ENCODE measurements around the gene KLHDC8B. TPM values are rescaled to one million over a fixed set of nuclear protein-coding genes. Genes with fewer than 3 reads are reported as not detected.

Gene KLHDC8B
- total RNA-seq (1 to 10 TPM; 2.0 to 7.3 (median 4.7) TPM), total RNA-seq (0.19 to 6.6 (median 2.8) reads per million in 29 experiments)
- total RNA-seq (2013) = 3.1 TPM

DNA sequence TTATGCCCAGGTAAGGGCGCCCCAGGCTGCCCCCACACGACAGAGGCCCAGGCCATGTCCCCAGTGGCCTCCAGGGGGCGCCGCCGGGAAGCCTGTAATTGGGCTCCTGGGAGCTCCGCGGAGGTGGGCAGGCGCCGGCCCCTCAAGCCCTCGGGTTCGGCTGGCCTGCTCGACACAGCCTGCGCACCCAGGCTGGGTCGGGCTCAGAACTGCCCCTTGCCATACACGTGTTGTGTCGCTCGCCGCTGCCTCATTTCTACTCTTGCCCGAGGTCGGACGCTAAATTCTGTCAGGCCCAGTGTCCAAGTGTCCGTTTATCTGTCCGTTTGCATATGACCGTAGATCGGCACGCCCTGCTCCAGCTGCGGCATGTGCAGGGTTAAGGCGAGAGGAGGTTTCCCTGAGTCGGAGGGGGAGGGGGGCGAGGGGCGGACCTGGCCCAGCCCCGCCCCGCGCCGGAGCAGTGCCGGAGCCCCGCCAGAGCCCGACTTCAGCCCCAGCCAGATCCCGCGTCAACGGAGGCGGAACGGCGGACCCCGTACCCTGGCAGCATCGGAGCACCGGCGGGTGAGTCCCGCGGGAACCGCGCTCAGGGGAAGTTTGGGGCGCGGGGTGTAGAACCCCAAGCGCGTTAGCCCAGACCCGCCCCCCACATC lies at the start of gene KLHDC8B:
Gene KLHDC8B (plus strand): TSS at position 480 of the 656 bp plus-strand sequence. CDS start 1,172 bp downstream, outside the sequence.
- H3K4me1 Mint-ChIP-seq = peaks cover 24 to 31% (median 24%) of the 10 kb centered on the region in 3 donors
- WGBS (ENCODE audit: insufficient coverage) = 4% methylated on average over 56 of the region's 57 CpGs
- peak within 1 kb of the TSS; percentile 84 to 87 (median 86) for H3K4me3 Mint-ChIP-seq
- H3K36me3 Mint-ChIP-seq = no peaks in the 10 kb centered on the region
- Histone ChIP-seq H3K4me1 (ENCODE audit: control insufficient read depth in 1 of 2, extremely low read depth in 1 of 2, insufficient read depth in 2 of 2, low read length in 2 of 2) (peaks cover 7 to 37% of the 10 kb centered on the region in 2 experiments), H3K4me3 (ENCODE audit: control insufficient read depth in 1 of 2, extremely low read depth in 1 of 2, low read length in 1 of 2) (peak within 1 kb of the TSS; percentile 83 to 87), H3K36me3 (ENCODE audit: control insufficient read depth in 2 of 2, extremely low read depth in 1 of 2, insufficient read depth in 1 of 2, low read length in 1 of 2) (peaks cover 0 to 15% of the 10 kb centered on the region in 2 donors), H3K27me3 (replicated peaks in 1 of 2; ENCODE audit: control insufficient read depth in 2 of 2, extremely low read depth in 1 of 2, insufficient read depth in 2 of 2, low read length in 1 of 2) (peaks cover 0 to 25% of the 10 kb centered on the region in 2 experiments), H3K27ac (ENCODE audit: low read length) (no peak within 1 kb of the TSS), H3K9me3 (no peaks in the 10 kb centered on the region)
- no peaks in the 10 kb centered on the region for H3K9me3 Mint-ChIP-seq
- CTCF ChIA-PET = interaction anchor here in 1 of 2 donors (0.6 to 1.6 kb wide), 7 partner anchors 51 to 278 kb away, joined by 3 to 7 read pairs (median 4); partner anchors contain the start of genes QRICH1 and USP19
- H3K27me3 Mint-ChIP-seq = peaks cover 0 to 3% of the 10 kb centered on the region in 2 donors
- ATAC-seq (replicated peaks in 1 of 4) (peak; percentile 84 to 89 (median 84)), DNase-seq (peak; percentile 55 to 87 (median 77))
- peak within 1 kb of the TSS; percentile 71 to 72 for H3K27ac Mint-ChIP-seq
- POLR2A ChIA-PET = no interaction called here

DNA sequence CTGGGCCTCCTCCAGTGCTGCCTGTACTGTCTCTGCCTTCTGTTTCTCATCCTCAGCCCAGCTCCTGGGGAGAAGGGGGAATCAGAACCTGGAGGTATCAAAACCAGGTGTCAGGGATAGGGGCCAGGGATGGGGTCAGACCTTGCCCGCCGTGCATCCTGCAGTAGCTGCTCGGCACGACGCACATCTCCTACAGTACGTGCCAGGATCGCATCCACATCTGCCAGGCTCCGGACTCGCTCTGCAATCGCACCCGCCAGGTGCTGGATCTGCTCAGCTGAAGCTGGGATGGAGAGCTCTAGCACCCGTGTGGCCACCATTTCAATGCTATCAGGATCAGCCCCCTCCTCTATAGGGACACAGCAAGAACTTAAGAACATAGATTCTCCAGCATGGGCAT lies 49.4 kb upstream of the KLHDC8B start:
- peak overlapping the region; percentile 52 to 85 (median 83) for H3K4me3 Mint-ChIP-seq
- CTCF ChIA-PET = no interaction called here
- H3K4me3 ChIP-seq (ENCODE audit: control insufficient read depth in 1 of 2, extremely low read depth in 1 of 2, low read length in 1 of 2) = no peak overlapping the region

DNA sequence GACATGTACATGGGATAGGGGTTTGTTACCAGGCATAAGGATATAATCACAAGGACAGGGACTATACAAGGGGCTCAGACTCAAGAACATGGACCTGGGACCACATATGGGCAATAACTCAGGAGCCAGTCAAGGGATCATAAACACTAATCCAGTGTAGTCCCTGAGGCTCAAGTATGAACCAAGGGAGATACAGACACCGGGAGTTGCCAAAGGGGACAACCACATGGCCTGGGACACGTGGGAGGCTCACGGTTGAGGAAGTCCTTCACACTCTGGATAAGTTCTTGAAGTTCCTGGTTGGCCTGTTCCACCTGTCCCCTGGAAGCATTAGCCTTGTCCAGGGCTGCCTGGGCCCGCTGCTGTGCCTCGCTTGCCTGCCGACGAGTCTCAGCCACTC lies 48.9 kb upstream of the KLHDC8B start:
- ATAC-seq (replicated peaks in 1 of 4) = no peak
- Histone ChIP-seq H3K4me3 (ENCODE audit: control insufficient read depth in 1 of 2, extremely low read depth in 1 of 2, low read length in 1 of 2) (no peak overlapping the region), H3K4me1 (ENCODE audit: control insufficient read depth in 1 of 2, extremely low read depth in 1 of 2, insufficient read depth in 2 of 2, low read length in 2 of 2) (peaks cover 9 to 36% of the 10 kb centered on the region in 2 experiments), H3K36me3 (ENCODE audit: control insufficient read depth in 2 of 2, extremely low read depth in 1 of 2, insufficient read depth in 1 of 2, low read length in 1 of 2) (peaks cover 0 to 14% of the 10 kb centered on the region in 2 donors), H3K27ac (ENCODE audit: low read length) (no peak overlapping the region), H3K27me3 (replicated peaks in 1 of 2; ENCODE audit: control insufficient read depth in 2 of 2, extremely low read depth in 1 of 2, insufficient read depth in 2 of 2, low read length in 1 of 2) (no peaks in the 10 kb centered on the region), H3K9me3 (no peaks in the 10 kb centered on the region)
- POLR2A ChIA-PET = interaction anchor here in 1 of 2 donors (0.6 kb wide), 1 partner anchor 348 kb away, joined by 4 read pairs; the partner anchor contains the start of gene DAG1
- Mint-ChIP-seq H3K36me3 (peaks cover 9% of the 10 kb centered on the region), H3K9me3 (no peaks in the 10 kb centered on the region), H3K27me3 (no peaks in the 10 kb centered on the region), H3K4me3 (peak overlapping the region; percentile 52 to 85 (median 83)), H3K4me1 (peaks cover 14 to 22% (median 20%) of the 10 kb centered on the region in 3 donors), H3K27ac (peak overlapping the region; percentile 87 to 89)
- CTCF ChIA-PET = no interaction called here
- 94% methylated on average over 7 of the region's 7 CpGs for WGBS (ENCODE audit: insufficient coverage)
- DNase-seq = no peak

More for the DNA sequence above, 49.4 kb upstream of the KLHDC8B start:
- POLR2A ChIA-PET = no interaction called here
- peaks cover 12% of the 10 kb centered on the region for H3K36me3 Mint-ChIP-seq
- H3K27ac ChIP-seq (ENCODE audit: low read length) = peak overlapping the region; percentile 93
- DNase-seq (no peak), ATAC-seq (replicated peaks in 1 of 4) (no peak)
- H3K36me3 ChIP-seq (ENCODE audit: control insufficient read depth in 2 of 2, extremely low read depth in 1 of 2, insufficient read depth in 1 of 2, low read length in 1 of 2) = peaks cover 0 to 19% of the 10 kb centered on the region in 2 donors
- H3K9me3 Mint-ChIP-seq = no peaks in the 10 kb centered on the region
- no peaks in the 10 kb centered on the region for H3K9me3 ChIP-seq
- H3K4me1 Mint-ChIP-seq = peaks cover 14 to 22% (median 20%) of the 10 kb centered on the region in 3 donors
- peak overlapping the region; percentile 87 to 89 for H3K27ac Mint-ChIP-seq
- H3K27me3 ChIP-seq (replicated peaks in 1 of 2; ENCODE audit: control insufficient read depth in 2 of 2, extremely low read depth in 1 of 2, insufficient read depth in 2 of 2, low read length in 1 of 2) = no peaks in the 10 kb centered on the region
- H3K27me3 Mint-ChIP-seq = no peaks in the 10 kb centered on the region
- 98% methylated on average over 11 of the region's 12 CpGs for WGBS (ENCODE audit: insufficient coverage)
- H3K4me1 ChIP-seq (ENCODE audit: control insufficient read depth in 1 of 2, extremely low read depth in 1 of 2, insufficient read depth in 2 of 2, low read length in 2 of 2) = peaks cover 9 to 36% of the 10 kb centered on the region in 2 experiments

DNA sequence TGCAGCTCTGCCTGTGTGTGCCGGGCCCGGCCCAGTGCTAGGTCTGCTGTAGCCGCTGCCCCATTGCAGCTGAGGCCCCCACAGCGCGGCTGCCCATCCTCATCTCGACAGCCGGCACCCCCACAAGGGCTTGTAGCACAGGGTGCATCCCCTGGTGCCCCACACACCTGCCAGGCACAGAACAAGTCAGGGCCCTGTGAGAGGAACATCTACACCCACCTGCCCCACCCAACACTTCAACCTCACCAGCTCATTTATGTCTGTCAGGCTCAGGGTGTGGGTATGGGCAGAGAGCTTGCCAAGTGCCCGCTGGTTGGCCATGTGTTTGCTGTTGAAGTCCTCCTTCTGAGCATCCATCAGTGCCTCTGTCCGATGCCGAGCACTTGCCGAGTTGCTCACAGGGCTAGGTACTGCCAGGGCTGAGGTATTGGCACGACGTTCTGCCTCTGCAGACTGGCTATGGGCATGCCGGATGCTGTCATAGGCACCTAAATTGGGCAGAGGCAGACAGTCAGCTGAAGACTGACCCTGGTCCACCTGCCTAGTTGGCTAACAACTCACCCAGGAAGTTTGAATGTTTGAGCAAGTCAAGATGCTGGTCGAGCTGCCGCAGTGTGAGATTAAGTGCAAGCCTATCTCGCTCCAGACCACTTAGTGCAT lies 48.4 kb upstream of the KLHDC8B start:
- no peak overlapping the region for H3K4me3 Mint-ChIP-seq
- CTCF ChIA-PET = interaction anchor here in 1 of 2 donors (0.5 kb wide), 1 partner anchor 200 kb away, joined by 7 read pairs; no protein-coding TSS in a partner anchor
- peaks cover 5% of the 10 kb centered on the region for H3K36me3 Mint-ChIP-seq
- 90% methylated on average over 17 of the region's 17 CpGs for WGBS (ENCODE audit: insufficient coverage)
- POLR2A ChIA-PET = interaction anchor here in 1 of 2 donors (0.6 kb wide), 1 partner anchor 347 kb away, joined by 4 read pairs; the partner anchor contains the start of gene DAG1
- Histone ChIP-seq H3K4me3 (ENCODE audit: control insufficient read depth in 1 of 2, extremely low read depth in 1 of 2, low read length in 1 of 2) (no peak overlapping the region), H3K9me3 (no peaks in the 10 kb centered on the region), H3K4me1 (ENCODE audit: control insufficient read depth in 1 of 2, extremely low read depth in 1 of 2, insufficient read depth in 2 of 2, low read length in 2 of 2) (peaks cover 9 to 33% of the 10 kb centered on the region in 2 experiments), H3K36me3 (ENCODE audit: control insufficient read depth in 2 of 2, extremely low read depth in 1 of 2, insufficient read depth in 1 of 2, low read length in 1 of 2) (peaks cover 0 to 9% of the 10 kb centered on the region in 2 donors), H3K27ac (ENCODE audit: low read length) (no peak overlapping the region), H3K27me3 (replicated peaks in 1 of 2; ENCODE audit: control insufficient read depth in 2 of 2, extremely low read depth in 1 of 2, insufficient read depth in 2 of 2, low read length in 1 of 2) (no peaks in the 10 kb centered on the region)
- H3K4me1 Mint-ChIP-seq = peaks cover 14 to 20% (median 18%) of the 10 kb centered on the region in 3 donors
- H3K9me3 Mint-ChIP-seq = no peaks in the 10 kb centered on the region
- ATAC-seq (replicated peaks in 1 of 4) (no peak), DNase-seq (no peak)
- H3K27me3 Mint-ChIP-seq = no peaks in the 10 kb centered on the region
- peak overlapping the region in 1 of 2 donors; percentile 11 for H3K27ac Mint-ChIP-seq

DNA sequence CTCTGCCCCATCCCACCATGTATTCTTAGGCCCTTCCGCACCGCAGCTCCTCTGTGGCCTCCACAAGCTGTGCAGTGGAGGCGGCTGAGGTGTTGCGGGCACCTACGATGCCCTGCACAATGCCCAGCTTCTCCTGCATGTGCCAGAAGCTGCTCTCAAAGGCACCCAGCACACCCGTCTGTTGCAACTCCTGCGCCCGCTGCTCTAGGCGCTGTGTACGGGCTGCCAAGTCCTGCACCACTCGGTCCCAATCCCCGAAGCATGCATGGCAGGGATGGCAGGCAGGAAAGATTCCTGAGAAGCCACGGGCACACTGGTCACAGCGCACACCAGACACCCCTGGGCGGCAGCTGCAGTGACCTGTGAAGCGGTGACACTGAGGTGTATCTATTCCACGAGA lies 47.7 kb upstream of the KLHDC8B start:
- no peaks in the 10 kb centered on the region for H3K9me3 Mint-ChIP-seq

DNA sequence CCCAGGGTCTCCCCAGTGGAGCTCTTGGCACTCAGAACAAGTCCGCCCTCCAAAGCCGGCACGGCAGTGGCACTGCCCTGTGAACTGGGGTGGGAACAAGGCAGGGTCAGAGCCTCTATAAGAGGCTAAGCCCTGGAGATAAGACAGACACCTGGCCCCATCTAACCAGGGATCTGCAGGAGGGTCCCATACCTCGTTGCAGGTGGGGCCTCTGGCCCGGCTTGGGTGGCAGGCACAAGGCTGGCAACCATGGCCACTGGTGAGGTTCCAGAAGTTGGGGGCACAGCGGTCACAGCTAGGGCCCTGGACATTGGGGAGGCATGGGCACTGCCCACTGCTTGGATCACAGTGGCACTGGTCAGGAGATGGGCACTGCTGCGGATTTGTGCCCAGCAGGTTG lies 47.2 kb upstream of the KLHDC8B start:
- no peak overlapping the region for H3K27ac ChIP-seq (ENCODE audit: low read length)
- ChIA-PET CTCF (no interaction called here), POLR2A (interaction anchor here in 1 of 2 donors (0.6 kb wide), 1 partner anchor 1854 kb away, joined by 4 read pairs; no protein-coding TSS in a partner anchor)
- Mint-ChIP-seq H3K9me3 (no peaks in the 10 kb centered on the region), H3K4me1 (peaks cover 10 to 15% (median 13%) of the 10 kb centered on the region in 3 donors), H3K4me3 (no peak overlapping the region), H3K27ac (no peak overlapping the region), H3K36me3 (no peaks in the 10 kb centered on the region), H3K27me3 (no peaks in the 10 kb centered on the region)
- no peak overlapping the region for H3K4me3 ChIP-seq (ENCODE audit: control insufficient read depth in 1 of 2, extremely low read depth in 1 of 2, low read length in 1 of 2)
- DNase-seq (no peak), ATAC-seq (replicated peaks in 1 of 4) (no peak)
- H3K9me3 ChIP-seq = no peaks in the 10 kb centered on the region
- H3K4me1 ChIP-seq (ENCODE audit: control insufficient read depth in 1 of 2, extremely low read depth in 1 of 2, insufficient read depth in 2 of 2, low read length in 2 of 2) = peaks cover 8 to 24% of the 10 kb centered on the region in 2 experiments
- 91% methylated on average over 5 of the region's 7 CpGs for WGBS (ENCODE audit: insufficient coverage)
- H3K27me3 ChIP-seq (replicated peaks in 1 of 2; ENCODE audit: control insufficient read depth in 2 of 2, extremely low read depth in 1 of 2, insufficient read depth in 2 of 2, low read length in 1 of 2) = no peaks in the 10 kb centered on the region
- H3K36me3 ChIP-seq (ENCODE audit: control insufficient read depth in 2 of 2, extremely low read depth in 1 of 2, insufficient read depth in 1 of 2, low read length in 1 of 2) = no peaks in the 10 kb centered on the region

More for the DNA sequence above, 47.7 kb upstream of the KLHDC8B start:
- Mint-ChIP-seq H3K4me3 (no peak overlapping the region), H3K27me3 (no peaks in the 10 kb centered on the region), H3K27ac (peak overlapping the region in 1 of 2 donors; percentile 11), H3K4me1 (peaks cover 14 to 20% (median 17%) of the 10 kb centered on the region in 3 donors), H3K36me3 (peaks cover 5% of the 10 kb centered on the region)
- no peak for DNase-seq
- WGBS (ENCODE audit: insufficient coverage) = 91% methylated on average over 17 of the region's 17 CpGs
- no peak overlapping the region for H3K27ac ChIP-seq (ENCODE audit: low read length)
- H3K9me3 ChIP-seq = no peaks in the 10 kb centered on the region
- no peaks in the 10 kb centered on the region for H3K27me3 ChIP-seq (replicated peaks in 1 of 2; ENCODE audit: control insufficient read depth in 2 of 2, extremely low read depth in 1 of 2, insufficient read depth in 2 of 2, low read length in 1 of 2)
- no peak overlapping the region for H3K4me3 ChIP-seq (ENCODE audit: control insufficient read depth in 1 of 2, extremely low read depth in 1 of 2, low read length in 1 of 2)
- ChIA-PET POLR2A (no interaction called here), CTCF (no interaction called here)
- peaks cover 0 to 2% of the 10 kb centered on the region in 2 donors for H3K36me3 ChIP-seq (ENCODE audit: control insufficient read depth in 2 of 2, extremely low read depth in 1 of 2, insufficient read depth in 1 of 2, low read length in 1 of 2)
- no peak for ATAC-seq (replicated peaks in 1 of 4)
- H3K4me1 ChIP-seq (ENCODE audit: control insufficient read depth in 1 of 2, extremely low read depth in 1 of 2, insufficient read depth in 2 of 2, low read length in 2 of 2) = peaks cover 9 to 29% of the 10 kb centered on the region in 2 experiments

Data from T-cell (primary cell).